ENCODE measurements around the gene PDLIM5.

GRCh38 chr4:94470132-94470531 is 18.4 kb downstream of the PDLIM5 start:
- no peak for TF ChIP-seq POLR2AphosphoS5 (IDR thresholded peaks at IDR 0.05)
- no peak for TF ChIP-seq POLR2A (IDR thresholded peaks at IDR 0.05)
- TF ChIP-seq CTCF (IDR thresholded peaks at IDR 0.05) = no peak

All from transverse colon (tissue), 4 donors.